Neural progenitor cell (in vitro differentiated cells): ENCODE results near the gene XAF1. TPM values are rescaled to one million over a fixed set of nuclear protein-coding genes. Genes with fewer than 3 reads are reported as not detected.

ENCODE experiments used
- DNase-seq: peaks from one replicate; pipeline ENCODE4 v3.0.0-alpha.2; 2016; ENCODE audit warnings: low spot score
- H2AFZ ChIP-seq: fragments of 200-600 bp; sonication (generic); replicated peaks from 2 replicates; pipeline ENCODE4 v1.6.1; 2016; ENCODE audit warnings: antibody characterized with exemption
- H3F3A ChIP-seq: fragments of 200-600 bp; sonication (generic); 2 replicates; pipeline ENCODE4 v1.6.1; 2016; ENCODE audit warnings: antibody characterized with exemption, low read depth
- H3K27ac ChIP-seq: fragments of 200-600 bp; sonication (generic); 2 replicates; pipeline ENCODE4 v1.5.1; 2016; ENCODE audit warnings: mild to moderate bottlenecking
- H3K27me3 ChIP-seq: fragments of 200-600 bp; sonication (generic); 2 replicates; pipeline ENCODE4 v1.6.1; 2016; ENCODE audit warnings: mild to moderate bottlenecking, moderate library complexity
- H3K36me3 ChIP-seq: fragments of 200-600 bp; sonication (generic); 2 replicates; pipeline ENCODE4 v1.5.1; 2016
- H3K4me1 ChIP-seq: fragments of 200-600 bp; sonication (generic); 2 replicates; pipeline ENCODE4 v1.6.1; 2016; ENCODE audit warnings: mixed run types
- H3K4me2 ChIP-seq: fragments of 200-600 bp; sonication (generic); 2 replicates; pipeline ENCODE4 v1.6.1; 2016
- H3K4me3 ChIP-seq: fragments of 200-600 bp; sonication (generic); 2 replicates; pipeline ENCODE4 v1.5.1; 2016
- H3K79me2 ChIP-seq: fragments of 200-600 bp; sonication (generic); 2 replicates; pipeline ENCODE4 v1.6.1; 2016; ENCODE audit warnings: low read depth
- H3K9ac ChIP-seq: fragments of 200-600 bp; sonication (generic); 2 replicates; pipeline ENCODE4 v1.6.1; 2016
- H3K9me3 ChIP-seq: fragments of 200-600 bp; sonication (generic); 2 replicates; pipeline ENCODE4 v1.5.1; 2016; ENCODE audit warnings: low read depth
- H4K20me1 ChIP-seq: fragments of 200-600 bp; sonication (generic); 2 replicates; pipeline ENCODE4 v1.6.1; 2016; ENCODE audit warnings: low read depth
- H3K27ac Mint-ChIP-seq: 3 replicates; pipeline ENCODE4 v1.8.0; 2021; ENCODE audit warnings: mixed read lengths
- H3K27me3 Mint-ChIP-seq: 2 replicates; pipeline ENCODE4 v1.8.0; 2022; ENCODE audit warnings: low read depth, mild to moderate bottlenecking, inconsistent platforms, moderate library complexity, mixed read lengths; ENCODE audit not compliant: insufficient read depth
- H3K36me3 Mint-ChIP-seq: 3 replicates; pipeline ENCODE4 v1.8.0; 2021; ENCODE audit warnings: mixed read lengths
- H3K4me1 Mint-ChIP-seq: 3 replicates; pipeline ENCODE4 v1.8.0; 2021; ENCODE audit warnings: mixed read lengths
- H3K4me3 Mint-ChIP-seq: 3 replicates; pipeline ENCODE4 v1.8.0; 2021; ENCODE audit warnings: mild to moderate bottlenecking, moderate library complexity, mixed read lengths
- H3K9me3 Mint-ChIP-seq: 3 replicates; pipeline ENCODE4 v1.8.0; 2020; ENCODE audit warnings: mixed read lengths
- EZH2 ChIP-seq: fragments of 200-600 bp; sonication (generic); IDR thresholded peaks from 2 replicates; pipeline ENCODE4 v1.6.1; 2017; ENCODE audit warnings: antibody characterized with exemption, mild to moderate bottlenecking, moderate library complexity
- EZH2phosphoT487 ChIP-seq: fragments of 200-600 bp; sonication (generic); IDR thresholded peaks from 2 replicates; pipeline ENCODE4 v1.6.1; 2017; ENCODE audit warnings: antibody characterized with exemption
- total RNA-seq: library from RNA; depleted of rRNA; stranded (reverse); fragments of >200 nt; gene quantifications from 2 replicates; pipeline ENCODE4 v1.2.3, GENCODE V29; 2015; ENCODE audit warnings: low replicate concordance
- TF ChIP-seq, protein P1 (sequence below): fragments of 200-600 bp; sonication (generic); IDR thresholded peaks from 2 replicates; pipeline ENCODE4 v1.5.1; 2017; ENCODE audit warnings: antibody characterized with exemption, mild to moderate bottlenecking

The XAF1 gene
- total RNA-seq, 1 donor from 2014 or later: not detected

DNA sequence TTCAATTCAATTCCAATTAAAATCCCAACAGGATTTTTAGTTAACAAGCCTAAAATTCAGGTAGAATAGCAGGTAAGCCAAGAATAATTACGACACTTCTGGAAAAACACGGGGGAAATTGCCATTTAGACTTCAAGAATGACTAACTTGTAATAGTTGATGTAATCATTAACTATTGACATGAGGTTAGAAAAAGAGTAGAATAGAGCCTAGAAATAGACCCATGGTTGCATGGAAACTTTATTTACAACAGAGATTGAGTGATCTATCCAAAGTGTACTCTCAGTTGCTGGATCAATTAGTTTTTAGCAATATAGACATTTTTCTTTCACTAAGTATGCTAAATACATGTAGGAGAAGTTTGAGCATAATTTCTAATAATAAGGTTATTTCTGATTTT is 39.1 kb upstream of the XAF1 start:
- peaks cover 4% of the 10 kb centered on the region for H3K36me3 Mint-ChIP-seq

DNA sequence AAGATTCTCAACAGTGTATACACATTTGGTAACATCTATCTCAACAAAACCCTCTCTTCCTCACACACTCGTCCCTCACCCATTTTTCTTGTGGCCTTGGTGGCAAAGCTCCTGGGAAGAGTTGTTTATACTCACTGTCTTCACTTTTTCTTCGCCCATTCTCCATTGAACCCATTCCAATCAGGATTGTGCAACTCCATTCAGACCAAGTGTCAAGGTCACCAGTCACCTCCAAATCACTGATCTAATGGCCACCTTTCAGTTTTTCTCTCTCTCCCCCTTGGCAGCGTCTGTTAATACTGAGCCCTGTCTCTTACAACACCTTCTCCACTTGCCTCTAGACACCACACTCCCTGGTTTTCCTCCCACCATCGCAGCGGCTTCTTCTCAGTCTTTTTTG is 34.1 kb upstream of the XAF1 start:
- Histone ChIP-seq H3K4me1 (no peaks in the 10 kb centered on the region), H3K9me3 (no peaks in the 10 kb centered on the region), H3K27me3 (peaks cover 48% of the 10 kb centered on the region), H3K27ac (no peak overlapping the region), H3K79me2 (no peaks in the 10 kb centered on the region), H3K9ac (no peak overlapping the region), H2AFZ (no peak overlapping the region), H4K20me1 (no peaks in the 10 kb centered on the region), H3K36me3 (no peaks in the 10 kb centered on the region), H3K4me3 (no peak overlapping the region), H3F3A (no peaks in the 10 kb centered on the region), H3K4me2 (no peak overlapping the region)
- TF ChIP-seq EZH2phosphoT487 (no peak), EZH2 (no peak)
- TF ChIP-seq, protein P1, sequence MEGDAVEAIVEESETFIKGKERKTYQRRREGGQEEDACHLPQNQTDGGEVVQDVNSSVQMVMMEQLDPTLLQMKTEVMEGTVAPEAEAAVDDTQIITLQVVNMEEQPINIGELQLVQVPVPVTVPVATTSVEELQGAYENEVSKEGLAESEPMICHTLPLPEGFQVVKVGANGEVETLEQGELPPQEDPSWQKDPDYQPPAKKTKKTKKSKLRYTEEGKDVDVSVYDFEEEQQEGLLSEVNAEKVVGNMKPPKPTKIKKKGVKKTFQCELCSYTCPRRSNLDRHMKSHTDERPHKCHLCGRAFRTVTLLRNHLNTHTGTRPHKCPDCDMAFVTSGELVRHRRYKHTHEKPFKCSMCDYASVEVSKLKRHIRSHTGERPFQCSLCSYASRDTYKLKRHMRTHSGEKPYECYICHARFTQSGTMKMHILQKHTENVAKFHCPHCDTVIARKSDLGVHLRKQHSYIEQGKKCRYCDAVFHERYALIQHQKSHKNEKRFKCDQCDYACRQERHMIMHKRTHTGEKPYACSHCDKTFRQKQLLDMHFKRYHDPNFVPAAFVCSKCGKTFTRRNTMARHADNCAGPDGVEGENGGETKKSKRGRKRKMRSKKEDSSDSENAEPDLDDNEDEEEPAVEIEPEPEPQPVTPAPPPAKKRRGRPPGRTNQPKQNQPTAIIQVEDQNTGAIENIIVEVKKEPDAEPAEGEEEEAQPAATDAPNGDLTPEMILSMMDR: no peak
- no peaks in the 10 kb centered on the region for H3K4me1 Mint-ChIP-seq
- no peak overlapping the region for H3K4me3 Mint-ChIP-seq
- peaks cover 1% of the 10 kb centered on the region for H3K36me3 Mint-ChIP-seq
- H3K27ac Mint-ChIP-seq: no peak overlapping the region
- no peak for DNase-seq
- peaks cover 8% of the 10 kb centered on the region for H3K27me3 Mint-ChIP-seq
- peaks cover 13% of the 10 kb centered on the region for H3K9me3 Mint-ChIP-seq

More for the DNA sequence above, 39.1 kb upstream of the XAF1 start:
- Histone ChIP-seq H2AFZ (no peak overlapping the region), H4K20me1 (peaks cover 4% of the 10 kb centered on the region), H3K79me2 (no peaks in the 10 kb centered on the region), H3K36me3 (no peaks in the 10 kb centered on the region), H3K27me3 (peaks cover 67% of the 10 kb centered on the region), H3K4me2 (no peak overlapping the region), H3K9me3 (no peaks in the 10 kb centered on the region), H3K4me3 (no peak overlapping the region), H3K9ac (no peak overlapping the region), H3K27ac (no peak overlapping the region), H3F3A (peaks cover 23% of the 10 kb centered on the region), H3K4me1 (peaks cover 5% of the 10 kb centered on the region)
- peaks cover 30% of the 10 kb centered on the region for H3K27me3 Mint-ChIP-seq
- no peak overlapping the region for H3K27ac Mint-ChIP-seq
- H3K9me3 Mint-ChIP-seq: peaks cover 27% of the 10 kb centered on the region
- H3K4me3 Mint-ChIP-seq: no peak overlapping the region
- DNase-seq: no peak
- peaks cover 11% of the 10 kb centered on the region for H3K4me1 Mint-ChIP-seq
- TF ChIP-seq, protein P1: no peak
- TF ChIP-seq EZH2phosphoT487: no peak
- TF ChIP-seq EZH2: no peak

DNA sequence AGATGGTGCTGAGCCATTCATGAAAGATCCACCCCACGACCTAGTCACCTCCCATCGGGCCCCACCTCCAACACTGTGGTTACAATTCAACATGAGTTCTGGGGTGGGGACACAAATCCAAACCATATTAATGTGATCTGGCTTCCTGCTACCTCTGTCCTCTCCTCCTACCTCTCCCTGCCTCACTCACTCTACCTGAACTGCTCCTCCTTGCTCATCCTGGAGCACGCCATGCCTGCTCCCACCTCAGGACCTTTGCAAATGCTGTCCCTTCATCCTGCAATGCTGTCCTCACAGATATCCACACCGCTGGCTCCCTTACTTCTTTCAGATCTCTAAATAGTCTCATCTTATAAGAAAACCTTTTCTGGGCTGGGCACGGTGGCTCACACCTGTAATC is 31.8 kb upstream of the XAF1 start:
- no peak for DNase-seq
- Histone ChIP-seq H3K9me3 (no peaks in the 10 kb centered on the region), H2AFZ (no peak overlapping the region), H3K79me2 (no peaks in the 10 kb centered on the region), H3K36me3 (no peaks in the 10 kb centered on the region), H3K4me3 (no peak overlapping the region), H3F3A (no peaks in the 10 kb centered on the region), H3K4me1 (no peaks in the 10 kb centered on the region), H3K4me2 (no peak overlapping the region), H3K27me3 (peaks cover 48% of the 10 kb centered on the region), H3K27ac (no peak overlapping the region), H4K20me1 (no peaks in the 10 kb centered on the region), H3K9ac (no peak overlapping the region)
- Mint-ChIP-seq H3K27ac (no peak overlapping the region), H3K36me3 (no peaks in the 10 kb centered on the region), H3K9me3 (peaks cover 2% of the 10 kb centered on the region), H3K4me3 (no peak overlapping the region), H3K4me1 (no peaks in the 10 kb centered on the region), H3K27me3 (peaks cover 4% of the 10 kb centered on the region)
- no peak for TF ChIP-seq EZH2
- TF ChIP-seq EZH2phosphoT487: no peak
- TF ChIP-seq, protein P1: no peak
